ENCODE data around the gene SLC22A13. TPM values are rescaled to one million over a fixed set of nuclear protein-coding genes. Genes with fewer than 3 reads are reported as not detected.

SLC22A13 gene
- total and polyA plus RNA-seq, 9 of the 15 experiments (the other 6 are each of a cell fraction or from before 2014, with no cell fraction given): 0.09 to 0.49 (median 0.17) TPM; not detected in 3

DNA sequence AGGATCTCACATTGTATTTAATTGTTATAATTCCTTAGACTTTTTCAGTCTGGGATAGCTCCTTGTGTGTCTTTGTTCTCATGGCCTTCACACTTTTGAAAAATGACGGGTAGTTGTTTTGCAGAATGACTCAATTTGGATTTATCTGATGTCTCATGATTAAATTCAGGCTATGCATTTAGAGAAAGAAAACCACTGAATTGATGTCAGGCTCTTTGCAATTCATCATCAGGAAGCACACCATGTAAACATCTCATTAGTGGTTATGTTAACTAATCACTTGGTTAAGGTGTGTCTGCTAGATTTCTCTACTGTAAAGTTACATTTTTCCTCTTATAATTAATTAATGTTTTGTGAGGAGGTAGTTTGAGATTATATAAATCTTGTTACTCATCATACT is 8.0 kb upstream of the SLC22A13 start (continued):
- TF ChIP-seq HMG20B (CRISPR knock-in tag; IDR thresholded peaks at IDR 0.05): no peak
- TF ChIP-seq PTTG1 (tag; IDR thresholded peaks at IDR 0.05; ENCODE audit: low read depth): no peak
- peak; percentile 72 for TF ChIP-seq TCF3 (CRISPR knock-in tag; IDR thresholded peaks at IDR 0.05)
- no peak for TF ChIP-seq ZNF589 (CRISPR knock-in tag; IDR thresholded peaks at IDR 0.05; ENCODE audit: low read depth)
- no peak for TF ChIP-seq TEAD2 (tag; IDR thresholded peaks at IDR 0.05)
- TF ChIP-seq, protein P1, sequence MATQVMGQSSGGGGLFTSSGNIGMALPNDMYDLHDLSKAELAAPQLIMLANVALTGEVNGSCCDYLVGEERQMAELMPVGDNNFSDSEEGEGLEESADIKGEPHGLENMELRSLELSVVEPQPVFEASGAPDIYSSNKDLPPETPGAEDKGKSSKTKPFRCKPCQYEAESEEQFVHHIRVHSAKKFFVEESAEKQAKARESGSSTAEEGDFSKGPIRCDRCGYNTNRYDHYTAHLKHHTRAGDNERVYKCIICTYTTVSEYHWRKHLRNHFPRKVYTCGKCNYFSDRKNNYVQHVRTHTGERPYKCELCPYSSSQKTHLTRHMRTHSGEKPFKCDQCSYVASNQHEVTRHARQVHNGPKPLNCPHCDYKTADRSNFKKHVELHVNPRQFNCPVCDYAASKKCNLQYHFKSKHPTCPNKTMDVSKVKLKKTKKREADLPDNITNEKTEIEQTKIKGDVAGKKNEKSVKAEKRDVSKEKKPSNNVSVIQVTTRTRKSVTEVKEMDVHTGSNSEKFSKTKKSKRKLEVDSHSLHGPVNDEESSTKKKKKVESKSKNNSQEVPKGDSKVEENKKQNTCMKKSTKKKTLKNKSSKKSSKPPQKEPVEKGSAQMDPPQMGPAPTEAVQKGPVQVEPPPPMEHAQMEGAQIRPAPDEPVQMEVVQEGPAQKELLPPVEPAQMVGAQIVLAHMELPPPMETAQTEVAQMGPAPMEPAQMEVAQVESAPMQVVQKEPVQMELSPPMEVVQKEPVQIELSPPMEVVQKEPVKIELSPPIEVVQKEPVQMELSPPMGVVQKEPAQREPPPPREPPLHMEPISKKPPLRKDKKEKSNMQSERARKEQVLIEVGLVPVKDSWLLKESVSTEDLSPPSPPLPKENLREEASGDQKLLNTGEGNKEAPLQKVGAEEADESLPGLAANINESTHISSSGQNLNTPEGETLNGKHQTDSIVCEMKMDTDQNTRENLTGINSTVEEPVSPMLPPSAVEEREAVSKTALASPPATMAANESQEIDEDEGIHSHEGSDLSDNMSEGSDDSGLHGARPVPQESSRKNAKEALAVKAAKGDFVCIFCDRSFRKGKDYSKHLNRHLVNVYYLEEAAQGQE (IDR thresholded peaks at IDR 0.05; ENCODE audit: borderline replicate concordance): no peak
- TF ChIP-seq, protein P1 (CRISPR knock-in tag; IDR thresholded peaks at IDR 0.05; ENCODE audit: low read depth): no peak
- TF ChIP-seq MEIS2 (IDR thresholded peaks at IDR 0.05; ENCODE audit: partially characterized antibody): peak; percentile 85
- TF ChIP-seq ZBTB1 (CRISPR knock-in tag; IDR thresholded peaks at IDR 0.05; ENCODE audit: borderline replicate concordance, low read depth): no peak
- TF ChIP-seq ZNF347 (CRISPR knock-in tag; IDR thresholded peaks at IDR 0.05; ENCODE audit: low read depth): no peak
- TF ChIP-seq HIVEP1 (CRISPR knock-in tag; IDR thresholded peaks at IDR 0.05): no peak
- TF ChIP-seq TAL1 (IDR thresholded peaks at IDR 0.05): peak; percentile 56
- TF ChIP-seq SMARCE1 (IDR thresholded peaks at IDR 0.05): peak; percentile 30; the same call in 1 of the 2 replicates
- TF ChIP-seq, protein P2, sequence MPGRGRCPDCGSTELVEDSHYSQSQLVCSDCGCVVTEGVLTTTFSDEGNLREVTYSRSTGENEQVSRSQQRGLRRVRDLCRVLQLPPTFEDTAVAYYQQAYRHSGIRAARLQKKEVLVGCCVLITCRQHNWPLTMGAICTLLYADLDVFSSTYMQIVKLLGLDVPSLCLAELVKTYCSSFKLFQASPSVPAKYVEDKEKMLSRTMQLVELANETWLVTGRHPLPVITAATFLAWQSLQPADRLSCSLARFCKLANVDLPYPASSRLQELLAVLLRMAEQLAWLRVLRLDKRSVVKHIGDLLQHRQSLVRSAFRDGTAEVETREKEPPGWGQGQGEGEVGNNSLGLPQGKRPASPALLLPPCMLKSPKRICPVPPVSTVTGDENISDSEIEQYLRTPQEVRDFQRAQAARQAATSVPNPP (IDR thresholded peaks at IDR 0.05; ENCODE audit: borderline replicate concordance, insufficient read depth, insufficient read length): no peak
- TF ChIP-seq, protein P3, sequence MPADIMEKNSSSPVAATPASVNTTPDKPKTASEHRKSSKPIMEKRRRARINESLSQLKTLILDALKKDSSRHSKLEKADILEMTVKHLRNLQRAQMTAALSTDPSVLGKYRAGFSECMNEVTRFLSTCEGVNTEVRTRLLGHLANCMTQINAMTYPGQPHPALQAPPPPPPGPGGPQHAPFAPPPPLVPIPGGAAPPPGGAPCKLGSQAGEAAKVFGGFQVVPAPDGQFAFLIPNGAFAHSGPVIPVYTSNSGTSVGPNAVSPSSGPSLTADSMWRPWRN (IDR thresholded peaks at IDR 0.05; ENCODE audit: low read depth): peak; percentile 57; the same call in 1 of the 2 replicates
- TF ChIP-seq, protein P4, sequence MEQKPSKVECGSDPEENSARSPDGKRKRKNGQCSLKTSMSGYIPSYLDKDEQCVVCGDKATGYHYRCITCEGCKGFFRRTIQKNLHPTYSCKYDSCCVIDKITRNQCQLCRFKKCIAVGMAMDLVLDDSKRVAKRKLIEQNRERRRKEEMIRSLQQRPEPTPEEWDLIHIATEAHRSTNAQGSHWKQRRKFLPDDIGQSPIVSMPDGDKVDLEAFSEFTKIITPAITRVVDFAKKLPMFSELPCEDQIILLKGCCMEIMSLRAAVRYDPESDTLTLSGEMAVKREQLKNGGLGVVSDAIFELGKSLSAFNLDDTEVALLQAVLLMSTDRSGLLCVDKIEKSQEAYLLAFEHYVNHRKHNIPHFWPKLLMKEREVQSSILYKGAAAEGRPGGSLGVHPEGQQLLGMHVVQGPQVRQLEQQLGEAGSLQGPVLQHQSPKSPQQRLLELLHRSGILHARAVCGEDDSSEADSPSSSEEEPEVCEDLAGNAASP (IDR thresholded peaks at IDR 0.05): no peak
- no peak for TF ChIP-seq ZSCAN32 (CRISPR knock-in tag; IDR thresholded peaks at IDR 0.05)
- TF ChIP-seq ZNF561 (CRISPR knock-in tag; conservative IDR thresholded peaks at IDR 0.05): no peak

Data from K562 (cell line).